Stimulated activated CD8-positive, alpha-beta memory T cell treated with anti-CD3 and anti-CD28 coated beads, Interleukin-12 subunit alpha, Interleukin-12 subunit beta, amount 100 ng/mL, for 24 hours (primary cell): Measurements from ENCODE around the gene ZBTB16.
"Not testable (repeated sequence)": the region's sequence is repeated elsewhere in the genome, so short reads cannot be mapped to it uniquely, and the experiment has no call there.

Experiments
- DNase-seq: peaks from one replicate; pipeline ENCODE4 v3.0.0-alpha.2; 2020; ENCODE audit errors: extremely low read depth

The ZBTB16 gene

GRCh38 chr11:114042234-114042633, 17.3 kb upstream of the ZBTB16 start:
- DNase-seq, result no peak

GRCh38 chr11:114044042-114044871, 15.3 kb upstream of the ZBTB16 start:
- DNase-seq, result no peak

GRCh38 chr11:114047327-114047726, 12.2 kb upstream of the ZBTB16 start:
- DNase-seq, result no peak

GRCh38 chr11:114049050-114049449, 10.5 kb upstream of the ZBTB16 start:
- DNase-seq, result no peak

- not testable (repeated sequence) for DNase-seq
These were observed 9.7 kb upstream of the ZBTB16 start for GRCh38 chr11:114049766-114050165.

GRCh38 chr11:114050258-114050927, 9.1 kb upstream of the ZBTB16 start:
- no peak for DNase-seq

GRCh38 chr11:114051558-114051957, 8.0 kb upstream of the ZBTB16 start:
- DNase-seq, result no peak

GRCh38 chr11:114052160-114052559, 7.4 kb upstream of the ZBTB16 start:
- no peak for DNase-seq

GRCh38 chr11:114053406-114053805, 6.1 kb upstream of the ZBTB16 start:
- DNase-seq, result no peak

GRCh38 chr11:114054806-114055205, 4.7 kb upstream of the ZBTB16 start:
- DNase-seq, result no peak

GRCh38 chr11:114056409-114056808, 3.1 kb upstream of the ZBTB16 start:
- DNase-seq, result no peak

- no peak for DNase-seq
These were observed 2.4 kb upstream of the ZBTB16 start for GRCh38 chr11:114057147-114057546.

- DNase-seq, result no peak
These were observed 1.9 kb upstream of the ZBTB16 start for GRCh38 chr11:114057605-114058004.

GRCh38 chr11:114058026-114058706, 1.3 kb upstream of the ZBTB16 start:
- DNase-seq, result no peak

- no peak for DNase-seq
These were observed 637 bp upstream of the ZBTB16 start for GRCh38 chr11:114058871-114059277.

GRCh38 chr11:114059984-114060391, 477 bp downstream of the ZBTB16 start:
- DNase-seq, result no peak

- no peak for DNase-seq
These were observed 1.0 kb downstream of the ZBTB16 start for GRCh38 chr11:114060392-114061047.

- DNase-seq, result no peak
These were observed 1.7 kb downstream of the ZBTB16 start for GRCh38 chr11:114061048-114061680.

- no peak for DNase-seq
These were observed 2.2 kb downstream of the ZBTB16 start for GRCh38 chr11:114061681-114062049.

- DNase-seq, result no peak
These were observed 2.8 kb downstream of the ZBTB16 start for GRCh38 chr11:114062272-114062671.

GRCh38 chr11:114063149-114063828, 3.8 kb downstream of the ZBTB16 start:
- no peak for DNase-seq
